Brain microvascular endothelial cell (primary cell): ENCODE results near the gene STX11.
A peak's percentile ranks its signal among the peaks of the same experiment; 100 is the strongest.

Experiments used
- DNase-seq: peaks from one replicate; pipeline ENCODE4 v3.0.0-alpha.2; 2020
- H3K27ac ChIP-seq: fragments of 250-450 bp; sonication (Bioruptor Pico); 2 replicates; pipeline ENCODE4 v1.5.1; 2020; ENCODE audit warnings: mild to moderate bottlenecking, moderate library complexity
- H3K27me3 ChIP-seq: fragments of 250-450 bp; sonication (Bioruptor Pico); replicated peaks from 2 replicates; pipeline ENCODE4 v1.5.1; 2020; ENCODE audit warnings: mild to moderate bottlenecking
- H3K36me3 ChIP-seq: fragments of 250-450 bp; sonication (Bioruptor Pico); replicated peaks from 2 replicates; pipeline ENCODE4 v1.5.1; 2020; ENCODE audit warnings: mild to moderate bottlenecking
- H3K4me3 ChIP-seq: 2 replicates; pipeline ENCODE4 v1.5.1; 2011; ENCODE audit warnings: low read depth, mild to moderate bottlenecking, control low read depth, low read length, moderate library complexity
- CTCF ChIP-seq: IDR thresholded peaks from 2 replicates; pipeline ENCODE4 v1.5.1; 2011; ENCODE audit warnings: low read depth, mild to moderate bottlenecking, moderate library complexity, low read length, control low read depth, inconsistent platforms; ENCODE audit errors: missing control alignments
- in situ Hi-C: cut with HindIII; loops from 2 replicates; pipeline ENCODE4 v1.10.0; 2017; ENCODE audit warnings: low sequenced_read_pairs, low pct_ligation_motif_present

The STX11 gene

GRCh38 chr6:144150710-144151657, 667 bp downstream of the STX11 start:
- H3K36me3 ChIP-seq, result no peaks in the 10 kb centered on the region
- peak; percentile 28 for DNase-seq
- H3K27me3 ChIP-seq, result no peaks in the 10 kb centered on the region
- no peak overlapping the region for H3K27ac ChIP-seq
- TF ChIP-seq CTCF, result peak; percentile 54
- peak overlapping the region; percentile 72 for H3K4me3 ChIP-seq
- in situ Hi-C loops, result no loop called here

GRCh38 chr6:144152334-144152900, 2.1 kb downstream of the STX11 start:
- H3K27ac ChIP-seq, result no peak overlapping the region
- no peak for TF ChIP-seq CTCF
- H3K36me3 ChIP-seq, result no peaks in the 10 kb centered on the region
- DNase-seq, result no peak
- H3K27me3 ChIP-seq, result no peaks in the 10 kb centered on the region
- no peak overlapping the region for H3K4me3 ChIP-seq
- in situ Hi-C loops, result no loop called here

DNA sequence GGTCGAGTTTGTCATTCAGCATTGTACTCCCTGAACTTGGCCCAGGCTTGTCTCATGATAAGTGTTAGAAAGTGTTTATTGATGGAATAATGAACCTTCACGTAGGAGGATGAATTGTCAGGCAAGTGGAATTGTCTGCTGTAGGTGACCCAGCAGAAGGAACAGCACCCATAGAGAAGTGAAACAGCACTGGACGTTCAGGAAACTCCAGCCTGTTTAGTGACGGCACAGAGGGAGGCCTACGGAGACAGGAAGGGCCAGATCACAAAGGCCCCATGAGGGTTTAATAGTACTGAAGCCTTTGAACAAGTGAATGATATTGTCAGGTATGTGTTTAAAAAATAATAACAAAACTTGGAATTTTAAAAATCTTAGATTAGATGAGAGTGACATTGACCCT, 2.9 kb downstream of the STX11 start:
- H3K27ac ChIP-seq, result no peak overlapping the region
- in situ Hi-C loops, result no loop called here
- H3K4me3 ChIP-seq, result no peak overlapping the region
- no peak for DNase-seq
- H3K27me3 ChIP-seq, result no peaks in the 10 kb centered on the region
- no peaks in the 10 kb centered on the region for H3K36me3 ChIP-seq
- TF ChIP-seq CTCF, result no peak

- in situ Hi-C loops, result no loop called here
- Histone ChIP-seq H3K4me3 (no peak overlapping the region), H3K27ac (no peak overlapping the region), H3K27me3 (no peaks in the 10 kb centered on the region), H3K36me3 (no peaks in the 10 kb centered on the region)
- TF ChIP-seq CTCF, result no peak
- DNase-seq, result no peak
Measured at GRCh38 chr6:144153971-144154370, 3.7 kb downstream of the STX11 start.

DNA sequence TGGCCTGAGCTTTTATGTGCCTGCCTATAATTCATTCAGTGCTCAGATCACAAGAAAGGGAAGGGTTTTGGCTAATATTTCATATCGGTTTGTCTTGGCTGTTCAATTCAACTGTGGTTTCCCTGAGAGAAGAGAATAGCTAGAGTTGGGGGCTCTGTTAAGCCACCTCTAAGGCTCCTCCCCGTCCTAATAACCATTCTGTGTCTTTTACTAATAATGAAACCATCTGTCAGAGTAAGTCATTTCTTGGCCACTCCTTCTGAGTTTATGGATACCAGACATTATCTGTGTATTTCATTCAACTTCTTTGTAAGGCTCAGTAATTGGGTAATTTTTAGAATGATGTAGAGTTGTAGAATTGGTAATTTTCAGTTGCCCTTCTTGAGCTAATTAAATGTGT, 5.2 kb downstream of the STX11 start:
- no peak for TF ChIP-seq CTCF
- Histone ChIP-seq H3K27ac (no peak overlapping the region), H3K36me3 (no peaks in the 10 kb centered on the region), H3K4me3 (no peak overlapping the region), H3K27me3 (no peaks in the 10 kb centered on the region)
- no peak for DNase-seq
- in situ Hi-C loops, result no loop called here
